HL-60 (cell line): ENCODE data around the gene ACOT12.

Source experiments
- DNase-seq, 2 experiments: peaks; one replicate each; pipeline ENCODE4 v3.0.0-alpha.2; 2010 to 2020; ENCODE audit warnings: low read depth in 1 of 2, low spot score in 1 of 2
- H3K27ac ChIP-seq: fragments of 250-450 bp; sonication (Bioruptor Pico); replicated peaks from 2 replicates; pipeline ENCODE4 v1.5.1; 2020; ENCODE audit warnings: mild to moderate bottlenecking, moderate library complexity
- H3K27me3 ChIP-seq: fragments of 250-450 bp; sonication (Bioruptor Pico); 2 replicates; pipeline ENCODE4 v1.5.1; 2021; ENCODE audit warnings: mild to moderate bottlenecking, moderate library complexity; ENCODE audit not compliant: insufficient read depth, poor library complexity, severe bottlenecking
- H3K4me3 ChIP-seq: replicated peaks from 2 replicates; pipeline ENCODE4 v1.5.1; 2011; ENCODE audit warnings: mild to moderate bottlenecking, control low read depth, low read length; ENCODE audit not compliant: insufficient read depth
- GABPA ChIP-seq: IDR thresholded peaks from 2 replicates; pipeline ENCODE4 v1.6.1; 2012; ENCODE audit warnings: low read depth
- POLR2AphosphoS5 ChIP-seq: IDR thresholded peaks from 2 replicates; pipeline ENCODE4 v1.6.1; 2012; ENCODE audit warnings: low read depth
- SPI1 ChIP-seq: IDR thresholded peaks from 2 replicates; pipeline ENCODE4 v1.6.1; 2012; ENCODE audit warnings: low read depth, mild to moderate bottlenecking, borderline replicate concordance
- TF ChIP-seq, protein P1 (sequence below): IDR thresholded peaks from one replicate; pipeline ENCODE4 v1.5.1; 2011; ENCODE audit warnings: low read length, control low read depth, inconsistent platforms; ENCODE audit not compliant: insufficient read depth
- TF ChIP-seq, protein P2 (sequence below): IDR thresholded peaks from 2 replicates; pipeline ENCODE4 v1.6.1; 2012; ENCODE audit warnings: low read depth; ENCODE audit not compliant: insufficient replicate concordance

Gene ACOT12

DNA sequence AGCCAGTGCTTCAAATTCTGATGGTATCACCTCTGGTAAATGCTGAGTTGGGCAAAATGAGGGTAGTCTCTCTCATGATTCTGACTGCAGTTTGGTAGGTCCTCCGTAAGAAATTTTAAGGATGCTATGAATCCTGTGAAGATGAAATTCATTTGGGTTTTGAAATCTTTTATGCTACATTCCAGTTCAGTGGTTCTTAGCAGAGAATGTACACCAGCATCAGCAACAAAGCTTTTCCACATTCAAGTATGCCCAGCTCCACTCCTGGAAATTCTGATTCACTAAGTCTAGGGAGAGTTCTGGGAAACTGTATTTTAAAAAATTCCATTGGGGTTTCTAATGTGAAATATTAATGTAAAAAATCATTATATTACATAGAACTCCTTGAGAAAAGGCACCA is 33.6 kb upstream of the ACOT12 start:
- Histone ChIP-seq H3K27ac (no peak overlapping the region), H3K27me3 (no peaks in the 10 kb centered on the region), H3K4me3 (no peak overlapping the region)
- TF ChIP-seq GABPA (no peak), SPI1 (no peak), POLR2AphosphoS5 (no peak)
- TF ChIP-seq, protein P1, sequence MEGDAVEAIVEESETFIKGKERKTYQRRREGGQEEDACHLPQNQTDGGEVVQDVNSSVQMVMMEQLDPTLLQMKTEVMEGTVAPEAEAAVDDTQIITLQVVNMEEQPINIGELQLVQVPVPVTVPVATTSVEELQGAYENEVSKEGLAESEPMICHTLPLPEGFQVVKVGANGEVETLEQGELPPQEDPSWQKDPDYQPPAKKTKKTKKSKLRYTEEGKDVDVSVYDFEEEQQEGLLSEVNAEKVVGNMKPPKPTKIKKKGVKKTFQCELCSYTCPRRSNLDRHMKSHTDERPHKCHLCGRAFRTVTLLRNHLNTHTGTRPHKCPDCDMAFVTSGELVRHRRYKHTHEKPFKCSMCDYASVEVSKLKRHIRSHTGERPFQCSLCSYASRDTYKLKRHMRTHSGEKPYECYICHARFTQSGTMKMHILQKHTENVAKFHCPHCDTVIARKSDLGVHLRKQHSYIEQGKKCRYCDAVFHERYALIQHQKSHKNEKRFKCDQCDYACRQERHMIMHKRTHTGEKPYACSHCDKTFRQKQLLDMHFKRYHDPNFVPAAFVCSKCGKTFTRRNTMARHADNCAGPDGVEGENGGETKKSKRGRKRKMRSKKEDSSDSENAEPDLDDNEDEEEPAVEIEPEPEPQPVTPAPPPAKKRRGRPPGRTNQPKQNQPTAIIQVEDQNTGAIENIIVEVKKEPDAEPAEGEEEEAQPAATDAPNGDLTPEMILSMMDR: no peak
- TF ChIP-seq, protein P2, sequence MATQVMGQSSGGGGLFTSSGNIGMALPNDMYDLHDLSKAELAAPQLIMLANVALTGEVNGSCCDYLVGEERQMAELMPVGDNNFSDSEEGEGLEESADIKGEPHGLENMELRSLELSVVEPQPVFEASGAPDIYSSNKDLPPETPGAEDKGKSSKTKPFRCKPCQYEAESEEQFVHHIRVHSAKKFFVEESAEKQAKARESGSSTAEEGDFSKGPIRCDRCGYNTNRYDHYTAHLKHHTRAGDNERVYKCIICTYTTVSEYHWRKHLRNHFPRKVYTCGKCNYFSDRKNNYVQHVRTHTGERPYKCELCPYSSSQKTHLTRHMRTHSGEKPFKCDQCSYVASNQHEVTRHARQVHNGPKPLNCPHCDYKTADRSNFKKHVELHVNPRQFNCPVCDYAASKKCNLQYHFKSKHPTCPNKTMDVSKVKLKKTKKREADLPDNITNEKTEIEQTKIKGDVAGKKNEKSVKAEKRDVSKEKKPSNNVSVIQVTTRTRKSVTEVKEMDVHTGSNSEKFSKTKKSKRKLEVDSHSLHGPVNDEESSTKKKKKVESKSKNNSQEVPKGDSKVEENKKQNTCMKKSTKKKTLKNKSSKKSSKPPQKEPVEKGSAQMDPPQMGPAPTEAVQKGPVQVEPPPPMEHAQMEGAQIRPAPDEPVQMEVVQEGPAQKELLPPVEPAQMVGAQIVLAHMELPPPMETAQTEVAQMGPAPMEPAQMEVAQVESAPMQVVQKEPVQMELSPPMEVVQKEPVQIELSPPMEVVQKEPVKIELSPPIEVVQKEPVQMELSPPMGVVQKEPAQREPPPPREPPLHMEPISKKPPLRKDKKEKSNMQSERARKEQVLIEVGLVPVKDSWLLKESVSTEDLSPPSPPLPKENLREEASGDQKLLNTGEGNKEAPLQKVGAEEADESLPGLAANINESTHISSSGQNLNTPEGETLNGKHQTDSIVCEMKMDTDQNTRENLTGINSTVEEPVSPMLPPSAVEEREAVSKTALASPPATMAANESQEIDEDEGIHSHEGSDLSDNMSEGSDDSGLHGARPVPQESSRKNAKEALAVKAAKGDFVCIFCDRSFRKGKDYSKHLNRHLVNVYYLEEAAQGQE: no peak
- no peak for DNase-seq

- TF ChIP-seq GABPA (no peak), SPI1 (no peak), POLR2AphosphoS5 (no peak)
- TF ChIP-seq, protein P1: no peak
- TF ChIP-seq, protein P2: no peak
- no peak overlapping the region for H3K4me3 ChIP-seq
- DNase-seq: no peak
- no peaks in the 10 kb centered on the region for H3K27me3 ChIP-seq
- no peak overlapping the region for H3K27ac ChIP-seq
Observed at GRCh38 chr5:81426359-81427030, 32.6 kb upstream of the ACOT12 start.

DNA sequence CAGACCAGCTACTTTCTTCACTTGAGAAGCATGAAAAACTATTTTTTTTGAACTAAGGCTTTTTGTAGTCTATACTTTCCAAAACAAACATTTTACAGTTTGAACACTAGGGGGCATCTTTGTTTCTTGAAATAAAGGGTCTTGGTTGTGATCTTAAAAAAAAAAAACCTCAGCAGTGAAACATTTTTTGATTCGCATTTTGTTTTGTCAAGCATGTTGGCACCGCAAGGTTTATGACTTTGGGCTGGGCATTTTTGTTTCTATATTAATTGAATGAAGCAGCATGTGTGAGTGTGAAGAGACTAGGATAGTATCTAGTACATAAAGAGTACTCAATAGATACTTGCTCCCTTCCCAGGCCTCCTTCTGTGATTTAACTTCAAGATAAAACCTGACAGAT is 31.6 kb upstream of the ACOT12 start:
- no peak for TF ChIP-seq GABPA
- TF ChIP-seq, protein P2: no peak
- TF ChIP-seq, protein P1: no peak
- no peak for TF ChIP-seq POLR2AphosphoS5
- no peak for TF ChIP-seq SPI1
- DNase-seq: peak in 1 of 2 experiments; percentile 0
- no peak overlapping the region for H3K4me3 ChIP-seq
- no peak overlapping the region for H3K27ac ChIP-seq
- H3K27me3 ChIP-seq: no peaks in the 10 kb centered on the region
